ENCODE results near the gene MKLN1.

DNA sequence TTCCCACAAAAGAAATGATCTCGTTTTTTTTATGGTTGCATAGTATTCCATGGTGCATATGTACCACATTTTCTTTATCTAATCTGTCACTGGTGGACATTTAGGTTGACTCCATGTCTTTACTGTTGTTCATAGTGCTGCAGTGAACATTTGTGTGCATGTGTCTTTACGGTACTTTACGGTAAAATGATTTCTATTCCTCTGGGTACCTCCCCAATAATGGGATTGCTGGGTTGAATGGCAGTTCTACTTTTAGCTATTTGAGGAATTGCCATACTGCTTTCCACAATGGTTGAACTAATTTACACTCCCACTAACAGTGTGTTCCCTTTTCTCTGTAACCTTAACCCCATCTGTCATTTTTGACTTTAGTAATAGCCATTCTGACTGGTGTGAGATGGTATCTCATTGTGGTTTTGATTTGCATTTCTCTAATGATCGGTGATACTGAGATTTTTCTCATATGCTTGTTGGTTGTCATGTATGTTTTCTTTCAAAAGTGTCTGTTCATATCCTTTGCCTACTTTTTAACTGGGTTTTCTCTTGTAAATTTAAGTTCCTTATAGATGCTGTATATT lies 37.2 kb downstream of the MKLN1 start:
- TF ChIP-seq POLR2A (IDR thresholded peaks at IDR 0.05; ENCODE audit: low read depth, low read length) (no peak), TAF1 (IDR thresholded peaks at IDR 0.05; ENCODE audit: borderline replicate concordance, low read depth, low read length) (no peak), POLR2AphosphoS5 (IDR thresholded peaks at IDR 0.05; ENCODE audit: low read depth, low read length) (no peak)

Measured in GM12892 (cell line).